Measurements from ENCODE around the gene ZIK1. TPM values are rescaled to one million over a fixed set of nuclear protein-coding genes. Genes with fewer than 3 reads are reported as not detected.

ZIK1 gene
- total and polyA plus RNA-seq, 9 of the 15 experiments (the other 6 are each of a cell fraction or from before 2014, with no cell fraction given), result 0.03 to 0.42 (median 0.15) TPM; not detected in 1

- TF ChIP-seq SMARCB1 (IDR thresholded peaks at IDR 0.05; ENCODE audit: insufficient read length, low read depth) (no peak), ZKSCAN3 (CRISPR knock-in tag; IDR thresholded peaks at IDR 0.05) (no peak), CSDE1 (IDR thresholded peaks at IDR 0.05) (no peak), TCF7 (IDR thresholded peaks at IDR 0.05; ENCODE audit: borderline replicate concordance) (no peak), ARID4B (CRISPR knock-in tag; IDR thresholded peaks at IDR 0.05) (no peak), NELFE (IDR thresholded peaks at IDR 0.05; ENCODE audit: insufficient read depth, insufficient read length) (no peak), ZNF239 (CRISPR knock-in tag; IDR thresholded peaks at IDR 0.05) (no peak), ZBTB11 (CRISPR knock-in tag; IDR thresholded peaks at IDR 0.05) (peak in 1 of 3 experiments; percentile 74; a peak in 2 of 6 replicates), MAZ (CRISPR knock-in tag; conservative IDR thresholded peaks at IDR 0.05 in 1 of 2, IDR thresholded peaks at IDR 0.05 in 1 of 2) (0 out of 4 replicates have a peak, but pooled peaks of 1 of the 2 experiments have one; percentile 29), ZBTB43 (CRISPR knock-in tag; IDR thresholded peaks at IDR 0.05) (no peak), KAT8 (IDR thresholded peaks at IDR 0.05; ENCODE audit: low read depth) (no peak), ZNF197 (CRISPR knock-in tag; IDR thresholded peaks at IDR 0.05; ENCODE audit: low read depth) (no peak), YBX1 (IDR thresholded peaks at IDR 0.05) (no peak), EWSR1 (IDR thresholded peaks at IDR 0.05; ENCODE audit: borderline replicate concordance, low read depth, partially characterized antibody) (no peak), ZNF165 (CRISPR knock-in tag; IDR thresholded peaks at IDR 0.05; ENCODE audit: borderline replicate concordance) (no peak), ZNF445 (CRISPR knock-in tag; IDR thresholded peaks at IDR 0.05; ENCODE audit: low read depth) (no peak), TOE1 (IDR thresholded peaks at IDR 0.05; ENCODE audit: borderline replicate concordance) (no peak), TOE1 (CRISPR knock-in tag; IDR thresholded peaks at IDR 0.05; ENCODE audit: borderline replicate concordance, low read depth) (no peak)
Measured at GRCh38 chr19:57578487-57579205, 5.3 kb upstream of the ZIK1 start, which contains the start of gene ZNF416 (continued).

All from K562 (cell line).